Panc1 (cell line): Measurements from ENCODE around the gene NCOA3. TPM values are rescaled to one million over a fixed set of nuclear protein-coding genes. Genes with fewer than 3 reads are reported as not detected.

Experiments
- ATAC-seq: fragments of 200-7000 bp; cut with Tn5 transposase; 2 replicates; pipeline ENCODE4 v1.9.1; 2020; ENCODE audit warnings: mild to moderate bottlenecking, moderate library complexity
- BruUV-seq: library from RNA; stranded (reverse); fragments of 400-500 nt; replicated peaks from 2 replicates; lab custom pipeline; 2021; lab: Mats Ljungman, UMichigan
- CTCF ChIA-PET: fragments of 300-600 bp; sonication (Branson Sonifier 250); formaldehyde crosslinking; loops from one replicate; lab custom pipeline; 2022; ENCODE audit warnings: antibody characterized with exemption; lab: Charles Lee
- POLR2A ChIA-PET: fragments of 300-600 bp; sonication (Branson Sonifier 250); formaldehyde crosslinking; loops from one replicate; lab custom pipeline; 2022; ENCODE audit warnings: antibody characterized with exemption; lab: Charles Lee
- DNase-seq: peaks from one replicate; pipeline ENCODE4 v3.0.0-alpha.2; 2010; ENCODE audit warnings: low read depth, low spot score
- H3K27ac ChIP-seq: 2 replicates; pipeline ENCODE4 v1.5.1; 2011; ENCODE audit warnings: mild to moderate bottlenecking, low read length, inconsistent platforms
- H3K27me3 ChIP-seq: fragments of 200-500 bp; sonication (Bioruptor generic); 2 replicates; pipeline ENCODE4 v1.6.0; 2014; ENCODE audit warnings: low read length, inconsistent platforms; ENCODE audit not compliant: control insufficient read depth, insufficient read depth
- H3K36me3 ChIP-seq: fragments of 200-500 bp; sonication (Bioruptor generic); 2 replicates; pipeline ENCODE4 v1.5.1; 2014; ENCODE audit warnings: inconsistent platforms, mild to moderate bottlenecking, low read length, moderate library complexity; ENCODE audit not compliant: control insufficient read depth, insufficient read depth
- H3K4me1 ChIP-seq: 2 replicates; pipeline ENCODE4 v1.5.1; 2011; ENCODE audit warnings: inconsistent platforms, mild to moderate bottlenecking, low read length, moderate library complexity; ENCODE audit not compliant: control insufficient read depth, insufficient read depth
- H3K4me3 ChIP-seq, 2 experiments: 2 replicates each; pipeline ENCODE4 v1.5.1; 2011 to 2012; ENCODE audit warnings: low read depth in 2 of 2, low read length in 2 of 2, mild to moderate bottlenecking in 2 of 2, inconsistent platforms in 1 of 2, moderate library complexity in 1 of 2
- H3K9me3 ChIP-seq: fragments of 200-500 bp; sonication (Bioruptor generic); 2 replicates; pipeline ENCODE4 v1.5.1; 2014; ENCODE audit warnings: low read depth, mild to moderate bottlenecking, inconsistent platforms, low read length, moderate library complexity; ENCODE audit not compliant: control insufficient read depth, insufficient read depth
- CTCF ChIP-seq: fragments of 450-650 bp; IDR thresholded peaks from 2 replicates; pipeline ENCODE4 v1.5.1; 2017; ENCODE audit warnings: mild to moderate bottlenecking
- POLR2AphosphoS5 ChIP-seq: IDR thresholded peaks from 2 replicates; pipeline ENCODE4 v1.6.1; 2012; ENCODE audit warnings: mild to moderate bottlenecking, low read depth, low read length, moderate library complexity
- REST ChIP-seq, 2 experiments: IDR thresholded peaks; 2 replicates each; pipeline ENCODE4 v1.6.1; 2011 to 2012; ENCODE audit warnings: low read depth in 2 of 2, control low read depth in 1 of 2, low read length in 1 of 2, mild to moderate bottlenecking in 1 of 2, moderate library complexity in 1 of 2; ENCODE audit not compliant: insufficient read depth in 1 of 2
- SIN3A ChIP-seq: IDR thresholded peaks from 2 replicates; pipeline ENCODE4 v1.6.1; 2012; ENCODE audit warnings: low read depth, mild to moderate bottlenecking, low read length, moderate library complexity, borderline replicate concordance; ENCODE audit not compliant: insufficient read depth
- TCF7L2 ChIP-seq: IDR thresholded peaks from 2 replicates; pipeline ENCODE4 v1.6.1; 2011; ENCODE audit warnings: mild to moderate bottlenecking, low read depth, low read length, inconsistent platforms
- in situ Hi-C: cut with HindIII; loops from 2 replicates; pipeline ENCODE4 v1.10.0; 2016; ENCODE audit warnings: low sequenced_read_pairs, low pct_unique_long_range_greater_than_20kb
- intact Hi-C: fragments of 100-400 bp; cut with micrococcal nuclease; formaldehyde crosslinking; loops from one replicate; pipeline ENCODE4 v1.10.0; 2022; ENCODE audit not compliant: unreplicated experiment
- total RNA-seq: library from RNA; stranded (reverse); gene quantifications from one replicate; pipeline ENCODE4 v1.2.1, GENCODE V29; 2021; ENCODE audit not compliant: unreplicated experiment

NCOA3 gene
- total RNA-seq, 1 experiment from 2014 or later: 47.7 TPM

GRCh38 chr20:47676219-47676721 is 174.6 kb downstream of the NCOA3 start:
- Histone ChIP-seq H3K4me3 (no peak overlapping the region), H3K27me3 (no peaks in the 10 kb centered on the region), H3K36me3 (no peaks in the 10 kb centered on the region), H3K9me3 (no peaks in the 10 kb centered on the region), H3K27ac (no peak overlapping the region), H3K4me1 (no peaks in the 10 kb centered on the region)
- ATAC-seq (no peak), DNase-seq (no peak)
- intact Hi-C loops: loop anchor here (5.0 kb wide), 1 partner anchor 946 kb away; no protein-coding TSS in a partner anchor
- ChIA-PET POLR2A (no interaction called here), CTCF (interaction anchor here (0.7 kb wide), 1 partner anchor 219 kb away, joined by 3 read pairs; no protein-coding TSS in a partner anchor)
- in situ Hi-C loops: no loop called here
- TF ChIP-seq REST (IDR thresholded peaks at IDR 0.05; ENCODE audit: insufficient read depth in 1 of 2, low read depth in 2 of 2, low read length in 1 of 2) (no peak), POLR2AphosphoS5 (no peak), SIN3A (no peak), TCF7L2 (no peak)
- no TSS peak for BruUV-seq

- Histone ChIP-seq H3K4me1 (no peaks in the 10 kb centered on the region), H3K27ac (no peak overlapping the region), H3K27me3 (no peaks in the 10 kb centered on the region), H3K9me3 (no peaks in the 10 kb centered on the region), H3K36me3 (no peaks in the 10 kb centered on the region), H3K4me3 (no peak overlapping the region)
- intact Hi-C loops: loop anchor here (5.0 kb wide), 1 partner anchor 945 kb away; no protein-coding TSS in a partner anchor
- in situ Hi-C loops: no loop called here
- ATAC-seq (no peak; the same call in 1 of the 2 replicates), DNase-seq (no peak)
- CTCF ChIA-PET: interaction anchor here (0.6 to 1.4 kb wide), 3 partner anchors 13 to 1210 kb away, joined by 3 to 7 read pairs (median 3); no protein-coding TSS in a partner anchor
- BruUV-seq: no TSS peak
- TF ChIP-seq TCF7L2: no peak
- TF ChIP-seq CTCF: no peak
- no peak for TF ChIP-seq SIN3A
- TF ChIP-seq REST (IDR thresholded peaks at IDR 0.05; ENCODE audit: insufficient read depth in 1 of 2, low read depth in 2 of 2, low read length in 1 of 2): no peak
- POLR2A ChIA-PET: interaction anchor here (0.6 kb wide), 1 partner anchor 16 kb away, joined by 5 read pairs; no protein-coding TSS in a partner anchor
These were observed 175.4 kb downstream of the NCOA3 start for GRCh38 chr20:47676912-47677634.
